ENCODE measurements around the gene CDC27. TPM values are rescaled to one million over a fixed set of nuclear protein-coding genes. Genes with fewer than 3 reads are reported as not detected.

CDC27 gene
- total and polyA plus RNA-seq, 2 of the 4 experiments (the other 2 are of a cell fraction), result 47.7 to 190 TPM

DNA sequence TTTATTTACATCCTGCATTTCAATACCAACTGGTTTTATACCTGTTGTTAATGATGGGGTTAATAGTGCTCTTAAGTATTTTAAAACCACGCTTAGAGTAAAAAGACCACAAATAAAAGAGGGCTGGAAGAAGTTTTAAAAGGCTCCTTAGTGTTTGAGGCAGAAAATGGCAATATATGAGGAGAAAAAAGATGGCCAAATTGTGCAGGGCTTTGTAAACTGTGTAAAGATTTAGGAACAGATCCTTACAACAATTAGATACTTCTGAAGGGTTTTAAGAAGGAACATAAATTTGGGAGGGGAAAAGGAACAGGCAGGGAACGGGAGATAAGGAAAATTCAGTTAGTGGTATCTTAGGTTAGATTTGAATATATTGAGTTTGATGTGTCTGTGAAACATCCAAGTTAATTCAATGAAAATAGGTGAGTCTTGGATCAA lies 12.7 kb downstream of the CDC27 start:
- peaks cover 58% of the 10 kb centered on the region for H4K20me1 ChIP-seq (ENCODE audit: insufficient read depth, low read length)
- H3K9me1 ChIP-seq (ENCODE audit: insufficient read depth, low read length), result peaks cover 4% of the 10 kb centered on the region; the same call in 1 of the 2 replicates
- POLR2A ChIA-PET (ENCODE audit: unreplicated experiment), result no interaction called here
- no peak overlapping the region for H4K8ac ChIP-seq (ENCODE audit: low read depth in 2 of 2, low read length in 2 of 2)
- H2AK9ac ChIP-seq (replicated peaks; ENCODE audit: low read depth, low read length, poor library complexity), result no peak overlapping the region
- H3K79me1 ChIP-seq (ENCODE audit: low read depth in 1 of 2, low read length in 2 of 2), result peaks cover 12 to 68% of the 10 kb centered on the region in 2 experiments; a peak in 3 of 4 replicates
- CTCF ChIA-PET, result no interaction called here
- no peak overlapping the region for H4K5ac ChIP-seq (ENCODE audit: low read depth, low read length)
- H2BK15ac ChIP-seq (ENCODE audit: low read depth, low read length), result no peak overlapping the region
- ATAC-seq (ENCODE audit: low read depth) (no peak), DNase-seq (no peak)
- H3K56ac ChIP-seq (ENCODE audit: extremely low read depth, insufficient read depth, low read length), result no peak overlapping the region
- no peak overlapping the region for H3K18ac ChIP-seq (ENCODE audit: low read depth, low read length)
- no peak overlapping the region for H2BK20ac ChIP-seq (ENCODE audit: low read depth, low read length)
- H3K4ac ChIP-seq (ENCODE audit: low read depth, low read length), result no peak overlapping the region
- no peak overlapping the region for H3K4me2 ChIP-seq (ENCODE audit: low read depth, low read length)
- H3K27me3 ChIP-seq (ENCODE audit: control insufficient read depth, insufficient read depth, low read length), result no peaks in the 10 kb centered on the region
- H3K14ac ChIP-seq (replicated peaks; ENCODE audit: low read depth, low read length), result no peak overlapping the region
- in situ Hi-C loops (cut with MboI; ENCODE audit: low sequenced_read_pairs), result no loop called here
- TF ChIP-seq, protein P1, sequence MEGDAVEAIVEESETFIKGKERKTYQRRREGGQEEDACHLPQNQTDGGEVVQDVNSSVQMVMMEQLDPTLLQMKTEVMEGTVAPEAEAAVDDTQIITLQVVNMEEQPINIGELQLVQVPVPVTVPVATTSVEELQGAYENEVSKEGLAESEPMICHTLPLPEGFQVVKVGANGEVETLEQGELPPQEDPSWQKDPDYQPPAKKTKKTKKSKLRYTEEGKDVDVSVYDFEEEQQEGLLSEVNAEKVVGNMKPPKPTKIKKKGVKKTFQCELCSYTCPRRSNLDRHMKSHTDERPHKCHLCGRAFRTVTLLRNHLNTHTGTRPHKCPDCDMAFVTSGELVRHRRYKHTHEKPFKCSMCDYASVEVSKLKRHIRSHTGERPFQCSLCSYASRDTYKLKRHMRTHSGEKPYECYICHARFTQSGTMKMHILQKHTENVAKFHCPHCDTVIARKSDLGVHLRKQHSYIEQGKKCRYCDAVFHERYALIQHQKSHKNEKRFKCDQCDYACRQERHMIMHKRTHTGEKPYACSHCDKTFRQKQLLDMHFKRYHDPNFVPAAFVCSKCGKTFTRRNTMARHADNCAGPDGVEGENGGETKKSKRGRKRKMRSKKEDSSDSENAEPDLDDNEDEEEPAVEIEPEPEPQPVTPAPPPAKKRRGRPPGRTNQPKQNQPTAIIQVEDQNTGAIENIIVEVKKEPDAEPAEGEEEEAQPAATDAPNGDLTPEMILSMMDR (conservative IDR thresholded peaks at IDR 0.05; ENCODE audit: low read depth, low read length), result no peak
- TF ChIP-seq FOS (IDR thresholded peaks at IDR 0.05; ENCODE audit: low read depth, low read length), result no peak
- TF ChIP-seq, protein P2, sequence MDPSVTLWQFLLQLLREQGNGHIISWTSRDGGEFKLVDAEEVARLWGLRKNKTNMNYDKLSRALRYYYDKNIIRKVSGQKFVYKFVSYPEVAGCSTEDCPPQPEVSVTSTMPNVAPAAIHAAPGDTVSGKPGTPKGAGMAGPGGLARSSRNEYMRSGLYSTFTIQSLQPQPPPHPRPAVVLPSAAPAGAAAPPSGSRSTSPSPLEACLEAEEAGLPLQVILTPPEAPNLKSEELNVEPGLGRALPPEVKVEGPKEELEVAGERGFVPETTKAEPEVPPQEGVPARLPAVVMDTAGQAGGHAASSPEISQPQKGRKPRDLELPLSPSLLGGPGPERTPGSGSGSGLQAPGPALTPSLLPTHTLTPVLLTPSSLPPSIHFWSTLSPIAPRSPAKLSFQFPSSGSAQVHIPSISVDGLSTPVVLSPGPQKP (IDR thresholded peaks at IDR 0.05; ENCODE audit: borderline replicate concordance, low read depth, low read length), result no peak
- no peak for TF ChIP-seq MAZ (IDR thresholded peaks at IDR 0.05; ENCODE audit: borderline replicate concordance, low read depth, low read length)
- no peak for TF ChIP-seq BHLHE40 (IDR thresholded peaks at IDR 0.05; ENCODE audit: low read depth, low read length)
- no peak for TF ChIP-seq SMC3 (IDR thresholded peaks at IDR 0.05; ENCODE audit: low read depth, low read length)
- no peak for TF ChIP-seq RFX5 (IDR thresholded peaks at IDR 0.05; ENCODE audit: low read depth, low read length)
- no peak for TF ChIP-seq MXI1 (IDR thresholded peaks at IDR 0.05; ENCODE audit: borderline replicate concordance, low read depth, low read length)
- TF ChIP-seq CEBPB (IDR thresholded peaks at IDR 0.05; ENCODE audit: low read depth, low read length), result no peak
- no peak for TF ChIP-seq RAD21 (IDR thresholded peaks at IDR 0.05; ENCODE audit: low read length)
- TF ChIP-seq POLR2A (IDR thresholded peaks at IDR 0.05; ENCODE audit: low read depth, low read length), result no peak
- TF ChIP-seq MAFK (IDR thresholded peaks at IDR 0.05; ENCODE audit: low read depth, low read length), result no peak
- TF ChIP-seq CHD1 (IDR thresholded peaks at IDR 0.05; ENCODE audit: low read depth, low read length), result no peak
- H3K9ac ChIP-seq (ENCODE audit: low read depth, low read length), result no peak overlapping the region
- H3K27ac ChIP-seq (ENCODE audit: insufficient read depth, low read length), result no peak overlapping the region
- H4K91ac ChIP-seq (ENCODE audit: insufficient read depth, low read depth, low read length), result no peak overlapping the region
- H2BK5ac ChIP-seq (ENCODE audit: low read depth, low read length, poor library complexity, severe bottlenecking), result no peak overlapping the region
- BruUV-seq (replicated peaks), result no TSS peak
- H3K36me3 ChIP-seq (ENCODE audit: control insufficient read depth, insufficient read depth, low read length), result peaks cover 25% of the 10 kb centered on the region
- no peak overlapping the region for H2AK5ac ChIP-seq (ENCODE audit: low read depth, low read length)
- no peak overlapping the region for H3K4me3 ChIP-seq (ENCODE audit: insufficient read depth, low read depth, low read length)
- H2BK120ac ChIP-seq (ENCODE audit: low read depth, low read length), result no peak overlapping the region
- dilution Hi-C loops (cut with HindIII; ENCODE audit: low sequenced_read_pairs, unreplicated experiment), result no loop called here
- peaks cover 3% of the 10 kb centered on the region; the same call in 1 of the 2 replicates for H3K4me1 ChIP-seq (ENCODE audit: control insufficient read depth, insufficient read depth, low read length)
- H2AFZ ChIP-seq (replicated peaks; ENCODE audit: low read length, poor library complexity), result no peak overlapping the region
- H3K9me3 ChIP-seq (ENCODE audit: control insufficient read depth, insufficient read depth, low read length), result no peaks in the 10 kb centered on the region
- H3K23ac ChIP-seq (ENCODE audit: low read depth, low read length), result no peak overlapping the region
- intact Hi-C loops (cut with micrococcal nuclease), result loop anchor here (10.0 kb wide), 1 partner anchor 438 kb away; no protein-coding TSS in a partner anchor
- no CpG with 5 or more reads among the region's 2 CpGs for WGBS, 2 experiments (ENCODE audit: extremely low coverage in 2 of 2, insufficient read length in 1 of 2)
